GM21786 (cell line): ENCODE data around the gene TUSC2.

Experiments used
- ATAC-seq: cut with Tn5 transposase; IDR thresholded peaks from one replicate; pipeline ENCODE4 v1.9.1; 2021; ENCODE audit not compliant: unreplicated experiment

The TUSC2 gene

GRCh38 chr3:50337175-50337861, 9.3 kb upstream of the TUSC2 start:
- peak; percentile 74 for ATAC-seq

- peak; percentile 16 for ATAC-seq
Measured at GRCh38 chr3:50336452-50337174, 8.6 kb upstream of the TUSC2 start.

GRCh38 chr3:50334339-50335075, 6.5 kb upstream of the TUSC2 start:
- no peak for ATAC-seq

- ATAC-seq, result no peak
Measured at GRCh38 chr3:50333744-50334328, 5.8 kb upstream of the TUSC2 start.

DNA sequence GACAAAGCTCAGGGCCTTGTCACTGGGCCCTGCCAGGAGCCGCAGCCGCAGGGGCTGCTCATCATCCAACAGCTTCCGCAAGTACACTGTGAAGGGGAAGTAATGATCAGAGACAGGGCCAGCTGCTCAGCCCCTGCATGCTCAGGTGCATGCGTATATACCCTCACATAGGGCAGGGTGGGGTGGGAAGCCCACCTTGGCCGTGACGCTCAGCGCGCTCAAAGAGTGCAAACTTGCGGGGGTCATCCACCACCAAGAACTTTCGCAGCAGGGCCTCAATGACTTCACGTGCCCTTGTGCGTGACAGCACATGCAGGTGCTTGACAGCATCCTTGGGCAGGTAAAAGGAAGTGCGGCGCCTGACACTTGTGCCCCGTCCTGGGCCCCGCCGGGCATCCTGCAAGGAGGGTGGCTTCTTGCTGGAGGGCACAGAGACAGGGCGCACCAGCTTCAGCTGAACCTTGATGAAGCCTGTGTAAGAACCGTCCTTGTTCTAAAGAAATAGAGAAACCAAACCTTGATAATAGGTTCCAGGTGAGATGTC, 3.4 kb upstream of the TUSC2 start:
- ATAC-seq, result no peak

DNA sequence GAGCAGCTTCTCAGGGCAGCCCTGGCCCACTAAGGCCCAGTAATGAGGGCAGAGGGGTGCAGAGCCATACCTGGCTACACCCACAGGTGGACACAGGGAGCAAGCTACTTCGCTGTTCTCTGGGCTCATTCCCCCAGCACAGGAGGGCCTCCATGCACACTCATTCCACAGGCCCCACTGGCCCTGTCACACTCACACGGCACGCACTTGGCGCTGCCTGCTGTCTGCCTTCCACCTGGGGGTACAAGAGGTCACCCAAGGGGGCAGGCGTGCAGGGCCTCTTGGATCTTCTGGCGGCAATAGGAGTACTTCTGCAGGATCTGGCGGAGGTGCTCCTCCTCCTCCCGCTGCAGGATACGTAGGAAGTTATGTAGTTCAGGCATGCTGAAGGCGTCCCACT, 2.3 kb upstream of the TUSC2 start:
- no peak for ATAC-seq

DNA sequence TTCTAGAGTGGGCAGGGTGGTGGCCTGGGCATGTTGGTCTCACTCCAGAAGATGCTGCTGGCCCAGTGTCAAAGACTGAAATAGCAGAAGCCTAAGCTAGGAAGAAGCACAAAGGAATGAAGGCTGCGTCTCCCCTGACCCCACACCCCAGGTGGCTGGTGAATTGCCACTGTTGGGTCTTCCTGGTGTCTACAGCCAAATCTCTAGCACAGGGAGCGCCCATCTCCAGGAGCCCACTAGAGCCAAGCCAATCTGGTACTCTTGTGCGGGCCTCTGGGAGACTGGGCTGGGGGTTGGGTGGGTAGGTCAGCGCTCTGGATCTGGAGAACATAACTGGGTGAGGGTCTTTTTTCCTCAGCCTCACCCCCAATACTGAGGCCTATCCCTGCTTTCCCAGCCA, 894 bp downstream of the TUSC2 start:
- no peak for ATAC-seq

- no peak for ATAC-seq
Measured at GRCh38 chr3:50326182-50326541, 1.9 kb downstream of the TUSC2 start.

DNA sequence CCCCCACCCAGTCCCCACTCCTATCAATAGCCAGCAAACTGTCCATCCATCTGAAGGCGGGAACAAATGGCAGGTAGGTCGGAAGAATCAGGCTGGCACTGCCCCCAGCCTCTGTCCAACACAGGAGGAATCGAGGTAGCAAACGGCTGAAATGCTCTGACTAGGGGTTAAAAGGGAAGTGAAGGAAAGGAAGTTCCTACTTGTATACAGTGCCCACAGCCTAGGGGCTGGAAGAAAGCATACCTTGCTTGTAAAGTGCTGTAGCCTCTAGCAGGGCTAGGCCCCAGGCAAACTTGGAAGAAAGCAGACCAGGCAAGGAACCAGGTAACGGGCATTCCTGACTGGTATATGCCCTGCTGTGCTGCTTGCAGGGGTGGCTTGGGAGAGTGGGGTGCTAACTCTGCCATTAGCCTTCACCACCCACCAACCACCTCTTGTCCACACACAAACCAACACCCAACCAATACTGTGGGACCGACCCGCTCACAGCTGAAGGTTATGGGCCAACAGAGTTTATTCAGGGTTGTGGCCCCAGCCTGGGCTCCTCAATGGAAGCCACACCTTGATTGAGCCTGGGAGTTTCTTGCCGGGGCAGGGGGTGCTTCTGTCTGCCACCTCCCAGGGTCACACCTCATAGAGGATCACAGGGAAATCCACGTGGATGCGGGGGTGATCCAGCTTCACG, 2.4 kb downstream of the TUSC2 start:
- no peak for ATAC-seq

GRCh38 chr3:50325113-50325480, 2.9 kb downstream of the TUSC2 start:
- ATAC-seq, result no peak

GRCh38 chr3:50324351-50325112, 3.5 kb downstream of the TUSC2 start:
- no peak for ATAC-seq

- no peak for ATAC-seq
Measured at GRCh38 chr3:50323614-50324199, 4.3 kb downstream of the TUSC2 start.

DNA sequence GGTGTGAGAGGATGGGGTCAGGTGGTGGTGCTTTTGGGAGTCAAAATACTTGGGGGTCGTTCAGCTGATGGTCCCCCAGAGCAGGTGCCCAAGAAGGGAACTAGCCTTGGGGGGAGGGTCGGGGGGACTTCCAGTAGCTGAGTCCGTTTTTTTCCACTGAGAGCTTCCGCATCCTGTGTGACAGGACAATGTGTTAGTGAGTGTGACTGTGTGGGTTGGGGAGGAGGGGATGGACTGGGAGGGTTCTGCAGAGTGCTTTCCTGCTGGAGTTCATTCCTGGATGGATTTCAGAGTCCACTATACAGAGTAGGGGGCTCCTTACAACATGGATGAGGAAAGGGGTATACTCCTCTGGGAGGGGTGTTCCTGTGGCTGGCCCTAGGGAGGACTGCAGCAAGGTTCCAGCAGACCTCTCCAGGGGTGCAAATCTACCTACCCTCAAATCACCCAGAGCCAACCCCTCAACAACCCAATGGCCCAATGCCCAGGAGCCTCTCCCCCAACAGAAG, 4.9 kb downstream of the TUSC2 start:
- ATAC-seq, result no peak

DNA sequence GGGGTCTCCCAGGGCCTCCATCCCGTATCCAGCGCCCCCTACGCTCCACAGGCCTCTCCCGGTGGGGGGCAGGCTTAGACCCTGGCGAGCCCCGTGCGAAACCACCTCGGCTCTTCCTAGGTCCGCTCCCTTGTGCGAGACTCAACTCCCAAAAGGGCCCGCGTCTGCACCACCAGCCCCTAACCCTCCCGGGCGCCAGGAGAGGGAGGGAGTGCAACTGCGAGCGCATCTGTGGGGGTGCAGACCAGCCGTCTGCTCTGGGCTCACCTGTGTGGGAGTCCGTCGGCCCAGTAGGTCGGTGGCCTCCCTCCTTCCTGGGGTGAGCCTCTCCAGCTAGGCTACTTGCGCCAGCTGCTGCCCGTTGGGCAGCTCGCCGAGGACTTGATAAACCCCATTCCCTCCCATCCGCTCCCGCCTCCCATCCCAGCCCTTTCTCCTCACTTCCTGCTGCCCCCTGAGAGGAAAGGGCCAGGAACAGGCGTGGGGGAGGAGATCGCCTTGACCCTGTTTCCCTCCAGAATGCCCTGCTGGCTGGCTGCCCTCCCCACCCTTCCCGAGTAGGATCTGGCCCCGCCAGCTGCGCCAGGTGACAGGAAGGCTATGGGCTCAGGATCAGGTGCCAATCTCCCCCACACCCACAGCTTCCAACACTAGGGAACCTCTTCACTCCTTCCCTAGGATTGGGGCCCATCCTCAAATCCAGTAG, 5.5 kb downstream of the TUSC2 start, which contains the start of gene HYAL2:
TSS of gene HYAL2 (minus strand) at position 360 of the 706 bp plus-strand sequence. CDS start 2,256 bp downstream, outside the sequence.
- no peak for ATAC-seq

- no peak for ATAC-seq
Measured at GRCh38 chr3:50322115-50322385, 6.0 kb downstream of the TUSC2 start.

DNA sequence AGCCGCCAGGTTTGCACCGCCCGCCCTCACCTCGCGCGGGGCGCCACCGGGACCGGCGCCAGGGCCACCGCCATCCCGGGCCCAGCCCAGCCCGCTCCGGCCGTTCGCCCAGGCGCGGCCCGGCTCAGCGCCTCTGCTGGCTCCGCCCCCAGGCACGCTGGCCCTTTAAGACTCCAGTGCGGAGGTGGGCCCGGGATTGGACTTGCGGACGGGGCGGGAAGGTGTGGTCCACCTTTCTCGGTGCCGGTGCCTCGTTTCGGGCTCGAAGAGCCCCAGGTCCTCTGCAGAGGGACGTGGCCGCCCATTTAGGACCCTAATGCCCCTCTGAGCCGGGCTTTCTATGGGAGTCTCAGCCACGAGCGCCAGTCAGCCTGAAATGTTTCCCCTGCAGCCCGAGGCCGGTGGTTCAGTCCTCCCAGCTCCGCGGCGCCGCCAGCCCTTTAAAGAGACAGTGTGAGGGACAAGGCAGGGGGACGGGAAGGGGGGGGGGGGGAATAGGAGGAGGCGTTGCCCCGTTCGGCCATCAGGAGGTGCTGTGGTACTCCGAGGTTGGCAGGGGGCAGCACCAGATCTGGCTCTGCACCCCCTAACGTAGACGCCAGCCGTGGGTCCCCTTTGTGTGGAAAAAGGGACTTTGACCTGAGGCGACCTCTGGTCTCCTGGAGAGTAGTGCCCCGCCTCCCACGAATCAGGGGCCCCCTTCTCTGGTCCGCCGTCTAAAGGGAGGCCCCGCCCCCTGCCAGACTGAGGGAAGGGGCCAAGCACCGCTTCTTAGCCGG, 6.5 kb downstream of the TUSC2 start:
- peak; percentile 90 for ATAC-seq

DNA sequence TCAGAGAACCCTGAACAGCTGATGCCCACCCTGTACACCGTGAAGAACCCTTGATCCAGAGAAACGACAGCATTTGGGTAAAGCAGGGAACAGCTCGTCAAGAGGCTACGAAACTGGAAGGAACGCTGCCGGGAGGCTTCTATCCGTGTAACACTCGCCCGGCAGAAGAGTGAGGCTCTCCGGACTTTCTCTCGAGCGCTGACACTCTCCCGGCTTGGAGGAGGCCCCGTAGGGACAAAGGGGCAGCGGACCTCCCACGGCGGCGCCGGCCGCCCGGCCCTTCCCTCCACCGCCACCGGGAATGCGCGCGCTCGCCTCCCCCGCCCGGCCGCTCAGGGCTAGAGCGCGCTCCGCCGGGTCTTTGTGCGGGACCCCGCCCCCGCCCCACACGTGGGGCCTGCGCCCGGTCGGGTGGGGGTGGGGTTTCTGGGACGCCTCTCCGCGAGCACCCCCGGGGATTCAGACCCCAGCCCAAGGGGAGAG, 7.1 kb downstream of the TUSC2 start:
- ATAC-seq, result peak; percentile 46
